ENCODE measurements around the gene SLX4. TPM values are rescaled to one million over a fixed set of nuclear protein-coding genes. Genes with fewer than 3 reads are reported as not detected.

Gene SLX4
- total and polyA plus RNA-seq, 9 donors, result 3.2 to 5.8 (median 4.4) TPM

DNA sequence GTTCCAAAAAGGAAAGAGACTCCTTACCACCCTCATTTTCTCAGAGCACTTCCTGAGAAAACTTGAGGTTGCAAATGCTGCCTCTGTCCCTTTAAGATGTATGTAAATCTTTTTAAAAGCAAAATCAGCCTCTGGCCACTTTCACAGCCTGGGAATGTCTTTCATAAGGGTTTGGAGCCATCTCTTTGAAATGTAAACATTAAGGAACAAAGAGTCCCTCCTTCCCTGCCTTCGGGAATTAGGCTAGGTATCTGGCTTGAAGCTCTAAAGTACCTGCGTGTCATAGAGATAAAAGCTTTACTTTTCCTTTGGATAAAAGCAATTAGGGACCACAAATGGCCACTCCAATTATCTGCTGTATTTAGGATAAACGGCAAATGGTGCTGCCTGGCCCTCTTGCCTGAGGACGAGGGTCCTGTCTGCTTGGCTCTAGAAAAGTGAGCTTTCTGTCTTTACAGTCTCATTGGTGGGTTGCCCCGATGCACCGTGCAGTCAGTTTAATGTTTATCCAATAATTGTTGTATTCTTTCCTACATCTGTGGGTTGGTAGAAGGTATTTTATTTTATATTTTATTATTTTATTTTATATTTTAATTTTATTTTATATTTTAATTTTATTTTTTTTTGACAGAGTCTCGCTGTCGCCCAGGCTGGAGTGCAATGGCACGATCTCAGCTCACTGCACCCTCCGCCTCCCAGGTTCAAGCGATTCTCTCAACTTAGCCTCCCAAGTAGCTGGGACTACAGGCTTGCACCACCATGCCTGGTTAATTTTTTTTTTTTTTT, 58.1 kb downstream of the SLX4 start:
- DNase-seq, result no peak
- H3K4me1 ChIP-seq (ENCODE audit: control insufficient read depth, insufficient read depth, low read length), result no peaks in the 10 kb centered on the region
- H3K4me3 ChIP-seq (ENCODE audit: low read length), result no peak overlapping the region
- H3K9me3 ChIP-seq (replicated peaks; ENCODE audit: control insufficient read depth, low read depth, low read length), result no peaks in the 10 kb centered on the region
- 65% methylated on average over 5 of the region's 11 CpGs for WGBS (ENCODE audit: insufficient coverage)
- no peaks in the 10 kb centered on the region for H3K36me3 ChIP-seq (ENCODE audit: control insufficient read depth, insufficient read depth, low read length)
- no peak overlapping the region for H3K27ac ChIP-seq (ENCODE audit: low read length)
- no peaks in the 10 kb centered on the region for H3K27me3 ChIP-seq (ENCODE audit: control insufficient read depth, insufficient read depth, low read length)

DNA sequence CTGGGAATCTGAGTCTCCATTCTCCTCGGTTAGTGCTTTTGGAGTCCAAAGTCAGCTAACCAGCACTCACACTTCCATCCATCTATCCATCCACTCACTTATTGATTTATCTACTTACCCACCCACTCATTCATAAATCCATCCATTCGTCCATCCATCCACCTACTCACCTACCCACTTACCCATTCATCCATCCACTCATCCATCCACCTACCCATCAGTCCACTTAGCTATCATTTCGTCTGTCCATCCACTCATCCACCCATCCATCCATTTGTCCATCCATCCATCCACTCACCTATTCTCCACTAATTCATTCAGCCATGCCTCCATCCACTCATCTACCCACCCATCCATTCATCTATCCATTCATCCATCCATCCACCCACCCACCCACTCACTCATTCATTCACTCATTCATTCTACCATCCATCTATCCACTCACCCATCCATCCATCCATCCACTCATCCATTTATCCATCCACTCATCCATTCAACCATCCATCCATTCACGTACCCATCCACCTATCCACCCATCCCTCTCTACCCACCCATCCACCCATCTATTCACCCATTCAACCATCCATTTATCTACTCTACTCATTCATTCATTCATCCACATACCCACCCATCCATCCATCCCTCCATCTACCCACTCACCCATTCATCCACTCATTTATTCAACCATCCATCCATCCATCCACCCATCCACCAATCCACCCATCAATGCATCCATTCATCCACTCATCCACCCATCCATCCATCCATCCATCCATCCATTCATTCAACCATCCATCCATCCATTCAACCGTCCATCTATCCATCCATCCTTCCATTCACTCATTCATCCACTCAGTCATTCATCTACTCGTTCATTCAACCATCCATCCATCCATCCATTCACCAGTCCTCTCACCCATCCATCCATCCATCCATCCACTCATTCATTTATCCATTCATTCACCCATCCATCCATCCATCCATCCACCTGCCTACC, 60.3 kb downstream of the SLX4 start:
- Histone ChIP-seq H3K4me3 (ENCODE audit: low read length) (no peak overlapping the region), H3K27ac (ENCODE audit: low read length) (no peak overlapping the region), H3K27me3 (ENCODE audit: control insufficient read depth, insufficient read depth, low read length) (no peaks in the 10 kb centered on the region), H3K4me1 (ENCODE audit: control insufficient read depth, insufficient read depth, low read length) (no peaks in the 10 kb centered on the region), H3K36me3 (ENCODE audit: control insufficient read depth, insufficient read depth, low read length) (no peaks in the 10 kb centered on the region), H3K9me3 (replicated peaks; ENCODE audit: control insufficient read depth, low read depth, low read length) (no peaks in the 10 kb centered on the region)
- WGBS (ENCODE audit: insufficient coverage), result 71% methylated on average over 6 of the region's 6 CpGs
- DNase-seq, result no peak

DNA sequence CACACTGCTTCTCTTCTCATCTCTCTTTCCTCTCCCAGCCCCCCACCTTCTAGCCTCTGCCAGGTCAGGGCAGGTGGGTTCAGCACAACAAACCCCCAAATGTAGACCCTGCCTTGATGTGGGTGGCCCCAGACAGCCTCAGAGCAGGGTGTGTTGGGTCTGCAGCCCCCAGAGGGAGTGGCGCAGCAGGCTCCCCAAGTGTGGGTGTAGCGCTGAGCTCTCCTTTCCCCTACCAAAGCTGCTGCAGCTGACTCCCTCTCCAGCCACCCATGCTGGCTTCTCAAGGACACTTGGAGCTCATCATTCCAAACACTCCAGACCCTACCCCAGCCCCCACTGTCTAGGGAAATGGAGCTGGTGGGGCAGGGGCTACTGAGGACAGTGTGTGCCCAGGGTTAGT, 61.5 kb downstream of the SLX4 start:
- no peaks in the 10 kb centered on the region for H3K4me1 ChIP-seq (ENCODE audit: control insufficient read depth, insufficient read depth, low read length)
- H3K27ac ChIP-seq (ENCODE audit: low read length), result no peak overlapping the region
- H3K4me3 ChIP-seq (ENCODE audit: low read length), result no peak overlapping the region
- DNase-seq, result no peak
- no peaks in the 10 kb centered on the region for H3K9me3 ChIP-seq (replicated peaks; ENCODE audit: control insufficient read depth, low read depth, low read length)
- no CpG with 5 or more reads among the region's 2 CpGs for whole genome bisulfite sequencing (ENCODE audit: insufficient coverage)
- no peaks in the 10 kb centered on the region for H3K36me3 ChIP-seq (ENCODE audit: control insufficient read depth, insufficient read depth, low read length)
- H3K27me3 ChIP-seq (ENCODE audit: control insufficient read depth, insufficient read depth, low read length), result no peaks in the 10 kb centered on the region

GRCh38 chr16:3548859-3549258, 62.5 kb downstream of the SLX4 start:
- 81% methylated on average over 9 of the region's 15 CpGs for WGBS (ENCODE audit: insufficient coverage)
- no peaks in the 10 kb centered on the region for H3K4me1 ChIP-seq (ENCODE audit: control insufficient read depth, insufficient read depth, low read length)
- no peaks in the 10 kb centered on the region for H3K9me3 ChIP-seq (replicated peaks; ENCODE audit: control insufficient read depth, low read depth, low read length)
- H3K36me3 ChIP-seq (ENCODE audit: control insufficient read depth, insufficient read depth, low read length), result no peaks in the 10 kb centered on the region
- no peak for DNase-seq
- H3K27me3 ChIP-seq (ENCODE audit: control insufficient read depth, insufficient read depth, low read length), result no peaks in the 10 kb centered on the region
- H3K4me3 ChIP-seq (ENCODE audit: low read length), result no peak overlapping the region
- no peak overlapping the region for H3K27ac ChIP-seq (ENCODE audit: low read length)

GRCh38 chr16:3548445-3548844, 63.0 kb downstream of the SLX4 start:
- WGBS (ENCODE audit: insufficient coverage), result 64% methylated on average over 4 of the region's 10 CpGs
- Histone ChIP-seq H3K27me3 (ENCODE audit: control insufficient read depth, insufficient read depth, low read length) (peaks cover under 1% of the 10 kb centered on the region), H3K27ac (ENCODE audit: low read length) (no peak overlapping the region), H3K36me3 (ENCODE audit: control insufficient read depth, insufficient read depth, low read length) (no peaks in the 10 kb centered on the region), H3K4me1 (ENCODE audit: control insufficient read depth, insufficient read depth, low read length) (no peaks in the 10 kb centered on the region), H3K9me3 (replicated peaks; ENCODE audit: control insufficient read depth, low read depth, low read length) (no peaks in the 10 kb centered on the region), H3K4me3 (ENCODE audit: low read length) (no peak overlapping the region)
- no peak for DNase-seq

GRCh38 chr16:3546986-3547682, 64.3 kb downstream of the SLX4 start:
- H3K36me3 ChIP-seq (ENCODE audit: control insufficient read depth, insufficient read depth, low read length), result no peaks in the 10 kb centered on the region
- H3K9me3 ChIP-seq (replicated peaks; ENCODE audit: control insufficient read depth, low read depth, low read length), result no peaks in the 10 kb centered on the region
- H3K27ac ChIP-seq (ENCODE audit: low read length), result no peak overlapping the region
- WGBS (ENCODE audit: insufficient coverage), result 100% methylated on average over 4 of the region's 15 CpGs
- peaks cover 3% of the 10 kb centered on the region for H3K27me3 ChIP-seq (ENCODE audit: control insufficient read depth, insufficient read depth, low read length)
- no peaks in the 10 kb centered on the region for H3K4me1 ChIP-seq (ENCODE audit: control insufficient read depth, insufficient read depth, low read length)
- peak; percentile 18 for DNase-seq
- no peak overlapping the region for H3K4me3 ChIP-seq (ENCODE audit: low read length)

DNA sequence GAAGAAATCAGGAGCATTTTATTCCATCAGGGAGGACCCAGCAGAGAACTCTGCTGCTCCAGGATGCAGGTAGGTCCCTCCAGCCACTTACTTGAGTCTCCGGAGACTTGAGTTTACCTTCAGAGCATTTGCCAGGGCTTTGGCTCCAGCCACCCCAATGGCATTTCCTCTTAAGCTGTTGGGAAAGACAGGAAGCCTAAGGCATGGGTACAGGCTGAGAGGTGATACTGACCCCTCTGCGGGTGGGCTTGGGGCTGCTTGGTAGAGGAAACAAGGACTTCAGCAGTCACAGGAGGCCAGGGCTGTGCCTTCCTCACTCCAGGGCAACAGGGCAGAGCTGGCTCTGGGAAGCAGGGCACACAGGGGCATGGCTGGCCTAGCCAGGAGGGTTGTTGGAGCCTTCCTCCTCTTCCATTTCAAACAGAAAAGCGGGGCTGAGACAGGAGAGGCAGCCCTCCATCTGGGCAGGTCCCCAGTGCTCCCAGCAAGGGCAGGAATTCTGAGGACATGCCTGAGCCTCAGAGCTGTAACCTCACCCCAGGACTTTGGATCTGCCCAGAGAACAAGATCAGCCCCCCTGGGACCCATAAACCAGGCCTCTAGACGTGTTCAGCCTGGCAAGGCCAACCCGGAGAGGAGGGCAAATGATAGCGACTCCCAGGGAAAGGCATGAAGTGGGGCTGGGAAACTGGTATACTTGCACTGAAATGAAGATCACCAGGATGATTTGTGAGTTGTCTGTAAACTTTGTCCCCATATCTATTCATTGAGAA, 68.6 kb downstream of the SLX4 start:
- Histone ChIP-seq H3K9me3 (replicated peaks; ENCODE audit: control insufficient read depth, low read depth, low read length) (no peaks in the 10 kb centered on the region), H3K36me3 (ENCODE audit: control insufficient read depth, insufficient read depth, low read length) (peaks cover 13% of the 10 kb centered on the region), H3K27ac (ENCODE audit: low read length) (no peak overlapping the region), H3K4me1 (ENCODE audit: control insufficient read depth, insufficient read depth, low read length) (no peaks in the 10 kb centered on the region), H3K27me3 (ENCODE audit: control insufficient read depth, insufficient read depth, low read length) (peaks cover 3% of the 10 kb centered on the region), H3K4me3 (ENCODE audit: low read length) (no peak overlapping the region)
- DNase-seq, result no peak
- WGBS (ENCODE audit: insufficient coverage), result 54% methylated on average over 4 of the region's 6 CpGs

DNA sequence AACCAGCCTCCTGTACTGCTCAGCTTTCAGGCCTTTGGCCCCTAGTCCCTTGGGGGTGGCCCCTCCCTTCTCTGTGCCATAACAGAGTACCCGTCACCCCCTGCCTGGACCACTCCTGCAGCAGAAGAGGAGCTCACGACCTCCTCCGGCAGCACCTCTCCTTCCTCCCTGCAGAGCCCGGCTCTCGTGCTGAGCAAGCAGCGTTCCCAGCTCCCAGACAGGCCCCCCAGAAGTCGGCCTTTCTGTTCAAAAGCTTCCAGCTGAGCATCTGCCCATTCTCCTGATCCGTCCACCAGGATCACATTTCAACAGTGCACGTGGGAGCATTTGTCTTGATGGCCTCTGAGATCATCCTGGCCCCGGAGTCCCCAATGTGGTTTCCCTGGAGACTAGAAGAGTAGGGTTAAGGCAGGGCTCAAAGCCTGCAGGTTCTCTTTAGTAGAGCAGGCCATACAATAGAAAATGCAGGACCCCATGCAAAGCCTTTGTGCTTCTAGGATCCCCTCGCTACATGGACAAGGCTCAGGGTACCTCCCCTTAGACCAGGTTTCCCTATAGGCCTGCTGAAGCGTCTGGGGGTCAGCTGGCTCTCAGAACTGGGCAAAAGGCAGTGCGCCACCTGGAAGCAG, 69.8 kb downstream of the SLX4 start:
- Histone ChIP-seq H3K27ac (ENCODE audit: low read length) (no peak overlapping the region), H3K27me3 (ENCODE audit: control insufficient read depth, insufficient read depth, low read length) (peaks cover 3% of the 10 kb centered on the region), H3K4me3 (ENCODE audit: low read length) (no peak overlapping the region), H3K36me3 (ENCODE audit: control insufficient read depth, insufficient read depth, low read length) (peaks cover 13% of the 10 kb centered on the region), H3K4me1 (ENCODE audit: control insufficient read depth, insufficient read depth, low read length) (peaks cover 3% of the 10 kb centered on the region), H3K9me3 (replicated peaks; ENCODE audit: control insufficient read depth, low read depth, low read length) (no peaks in the 10 kb centered on the region)
- DNase-seq, result no peak
- WGBS (ENCODE audit: insufficient coverage), result 64% methylated on average over 12 of the region's 13 CpGs

- Histone ChIP-seq H3K4me1 (ENCODE audit: control insufficient read depth, insufficient read depth, low read length) (peaks cover 9% of the 10 kb centered on the region), H3K27ac (ENCODE audit: low read length) (no peak overlapping the region), H3K9me3 (replicated peaks; ENCODE audit: control insufficient read depth, low read depth, low read length) (no peaks in the 10 kb centered on the region), H3K27me3 (ENCODE audit: control insufficient read depth, insufficient read depth, low read length) (no peaks in the 10 kb centered on the region), H3K36me3 (ENCODE audit: control insufficient read depth, insufficient read depth, low read length) (peaks cover 29% of the 10 kb centered on the region), H3K4me3 (ENCODE audit: low read length) (no peak overlapping the region)
- no peak for DNase-seq
- WGBS (ENCODE audit: insufficient coverage), result 83% methylated on average over 2 of the region's 4 CpGs
Measured at GRCh38 chr16:3538222-3538621, 73.2 kb downstream of the SLX4 start.

Measured in muscle of leg (tissue), 11 donors.